ENCODE results near the gene ZGPAT.
"Not testable (repeated sequence)": the region's sequence is repeated elsewhere in the genome, so short reads cannot be mapped to it uniquely, and the experiment has no call there.

The ZGPAT gene

GRCh38 chr20:63707558-63708300 is at the start of gene ZGPAT, which contains the start of gene ARFRP1:
ZGPAT (plus strand) TSS chr20:63708039; CDS start chr20:63708581, 542 bp downstream.
ARFRP1 (minus strand) TSS chr20:63707976; CDS start chr20:63707091, 885 bp downstream.
- DNase-seq = peak; percentile 88

- peak; percentile 48 for DNase-seq
Measured at GRCh38 chr20:63658749-63659187, 49.1 kb upstream of the ZGPAT start.

DNA sequence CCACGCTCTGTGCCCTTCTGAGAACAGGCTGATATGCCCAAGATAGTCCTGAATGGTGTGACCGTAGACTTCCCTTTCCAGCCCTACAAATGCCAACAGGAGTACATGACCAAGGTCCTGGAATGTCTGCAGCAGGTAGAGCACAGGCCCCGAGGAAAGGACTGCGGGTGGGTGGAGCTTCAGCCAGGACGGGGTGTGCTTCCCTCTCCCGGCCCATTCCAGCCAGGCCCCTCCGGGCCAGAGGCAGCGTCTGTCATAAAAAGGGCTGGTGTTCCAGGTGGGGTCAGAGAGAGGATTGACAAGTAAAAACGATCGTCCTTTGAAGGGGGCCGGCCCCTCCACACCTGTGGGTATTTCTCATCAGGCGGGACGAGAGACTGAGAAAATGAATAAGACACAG is 48.5 kb upstream of the ZGPAT start:
- DNase-seq = no peak

DNA sequence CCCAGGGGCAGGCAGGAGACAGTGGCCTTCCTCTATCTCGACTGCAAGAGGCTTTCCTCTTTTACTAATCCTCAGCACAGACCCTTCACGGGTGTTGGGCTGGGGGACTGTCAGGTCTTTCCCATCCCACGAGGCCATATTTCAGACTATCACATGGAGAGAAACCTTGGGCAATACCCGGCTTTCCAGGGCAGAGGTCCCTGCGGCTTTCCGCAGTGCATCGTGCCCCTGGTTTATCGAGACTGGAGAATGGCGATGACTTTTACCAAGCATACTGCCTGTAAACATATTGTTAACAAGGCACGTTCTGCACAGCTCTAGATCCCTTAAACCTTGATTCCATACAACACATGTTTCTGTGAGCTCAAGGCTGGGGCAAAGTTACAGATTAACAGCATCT is 47.7 kb upstream of the ZGPAT start:
- not testable (repeated sequence) for DNase-seq

- DNase-seq = no peak
Measured at GRCh38 chr20:63660622-63661021, 47.2 kb upstream of the ZGPAT start.

DNA sequence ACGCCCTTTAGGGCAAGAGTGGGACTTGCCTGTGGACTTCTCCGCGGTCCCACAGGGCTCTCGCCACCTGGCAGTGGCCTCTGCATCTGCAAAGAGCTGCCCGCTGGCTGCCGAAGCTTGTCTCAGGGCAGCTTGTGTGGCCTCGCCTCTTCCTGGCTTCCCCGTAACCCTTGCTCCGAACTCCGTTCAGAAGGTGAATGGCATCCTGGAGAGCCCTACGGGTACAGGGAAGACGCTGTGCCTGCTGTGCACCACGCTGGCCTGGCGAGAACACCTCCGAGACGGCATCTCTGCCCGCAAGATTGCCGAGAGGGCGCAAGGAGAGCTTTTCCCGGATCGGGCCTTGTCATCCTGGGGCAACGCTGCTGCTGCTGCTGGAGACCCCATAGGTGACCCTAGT is 46.7 kb upstream of the ZGPAT start:
- DNase-seq = no peak

- DNase-seq = no peak
Measured at GRCh38 chr20:63661959-63662812, 45.7 kb upstream of the ZGPAT start.

DNA sequence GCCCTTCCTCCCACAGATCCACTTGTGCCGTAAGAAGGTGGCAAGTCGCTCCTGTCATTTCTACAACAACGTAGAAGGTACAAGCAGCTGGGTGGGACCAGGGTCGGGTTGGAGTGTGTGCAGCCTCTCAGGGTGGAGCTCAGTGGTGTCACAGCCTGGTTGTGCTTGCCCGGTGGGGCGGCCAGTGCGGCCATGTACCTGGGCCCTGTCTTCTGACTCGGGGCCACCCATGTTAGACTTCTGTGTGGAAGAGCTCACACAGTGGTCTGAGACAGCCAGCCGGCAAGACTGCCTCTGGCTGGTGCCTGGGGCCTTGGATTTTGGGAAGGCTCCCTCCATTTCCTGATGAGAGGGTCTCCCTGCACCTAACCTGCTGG is 45.0 kb upstream of the ZGPAT start:
- no peak for DNase-seq

DNA sequence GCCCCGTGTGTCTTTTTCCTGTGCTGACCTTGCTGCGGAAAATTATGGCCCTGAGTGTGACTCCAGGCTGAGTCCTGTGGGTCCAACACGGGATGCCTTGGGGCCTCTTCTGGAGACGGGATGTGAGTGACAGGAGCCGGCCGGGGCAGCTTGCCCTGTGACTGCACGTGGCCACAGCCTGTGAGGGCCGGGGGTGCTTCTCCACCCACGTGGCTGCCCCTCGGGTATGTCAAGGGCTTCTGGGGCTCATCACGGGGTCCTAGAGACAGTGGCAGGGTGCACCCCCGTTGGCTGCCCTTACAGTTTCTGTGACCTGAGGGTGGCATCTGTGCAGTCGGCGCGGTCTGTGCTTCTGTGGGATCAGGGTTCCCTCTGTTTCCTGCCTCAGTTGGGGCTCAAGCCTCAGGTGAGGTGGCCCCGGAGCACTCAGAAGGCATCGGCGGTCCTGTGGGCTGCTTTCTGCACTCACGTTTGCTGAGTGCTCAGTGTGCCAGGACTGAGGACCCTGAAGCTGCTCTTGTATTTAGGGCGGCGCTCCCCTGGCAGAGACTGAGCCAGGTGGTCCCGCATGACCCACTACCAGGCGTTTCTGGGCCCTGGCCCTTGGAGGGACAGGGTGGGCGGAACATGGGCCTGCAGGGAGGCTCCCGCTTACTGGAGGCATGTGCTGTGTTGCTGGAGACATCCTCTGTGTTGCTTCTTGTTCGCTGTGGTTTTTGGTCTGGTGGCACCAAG is 44.3 kb upstream of the ZGPAT start:
- DNase-seq = no peak

DNA sequence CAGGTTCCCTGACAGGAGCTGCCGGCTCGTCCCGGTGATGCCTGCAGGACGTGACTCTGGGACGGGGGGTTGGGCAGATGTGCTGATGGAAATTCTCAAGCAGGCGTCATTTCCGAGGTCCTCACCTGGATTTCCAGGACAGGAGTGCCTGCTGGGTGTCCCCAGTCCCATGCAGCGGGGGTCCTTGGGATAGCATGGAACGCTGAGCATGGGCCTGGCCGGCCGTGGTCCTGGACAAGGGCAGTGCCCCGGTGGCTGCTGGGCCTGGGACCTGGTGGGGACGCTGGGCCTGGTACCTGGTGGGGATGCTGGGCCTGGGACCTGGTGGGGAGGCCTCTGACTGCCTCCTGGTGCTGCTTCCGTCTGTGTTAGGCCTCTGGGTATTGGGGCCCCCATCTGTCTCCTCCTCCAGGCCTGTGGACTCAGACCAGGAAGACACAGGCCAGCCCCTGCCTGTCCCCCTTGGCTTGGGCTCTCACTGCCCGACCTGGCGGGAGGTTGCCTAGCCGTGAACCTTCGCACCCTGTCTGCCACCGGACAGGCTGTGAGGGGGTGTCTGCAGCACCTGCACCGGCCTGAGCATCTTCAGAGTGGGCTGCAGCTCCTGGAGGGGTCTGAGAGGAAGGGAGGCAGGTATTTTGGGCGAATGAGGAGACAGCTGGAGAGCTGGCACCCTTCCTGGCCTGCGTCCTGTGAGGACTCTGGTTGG is 43.5 kb upstream of the ZGPAT start:
- no peak for DNase-seq

GRCh38 chr20:63664861-63665594 is 42.8 kb upstream of the ZGPAT start:
- no peak for DNase-seq

- DNase-seq = no peak
Measured at GRCh38 chr20:63665708-63666107, 42.1 kb upstream of the ZGPAT start.

GRCh38 chr20:63667858-63668257 is 40.0 kb upstream of the ZGPAT start:
- no peak for DNase-seq

GRCh38 chr20:63668351-63668750 is 39.5 kb upstream of the ZGPAT start:
- DNase-seq = no peak

- not testable (repeated sequence) for DNase-seq
Measured at GRCh38 chr20:63671695-63672094, 36.1 kb upstream of the ZGPAT start.

DNA sequence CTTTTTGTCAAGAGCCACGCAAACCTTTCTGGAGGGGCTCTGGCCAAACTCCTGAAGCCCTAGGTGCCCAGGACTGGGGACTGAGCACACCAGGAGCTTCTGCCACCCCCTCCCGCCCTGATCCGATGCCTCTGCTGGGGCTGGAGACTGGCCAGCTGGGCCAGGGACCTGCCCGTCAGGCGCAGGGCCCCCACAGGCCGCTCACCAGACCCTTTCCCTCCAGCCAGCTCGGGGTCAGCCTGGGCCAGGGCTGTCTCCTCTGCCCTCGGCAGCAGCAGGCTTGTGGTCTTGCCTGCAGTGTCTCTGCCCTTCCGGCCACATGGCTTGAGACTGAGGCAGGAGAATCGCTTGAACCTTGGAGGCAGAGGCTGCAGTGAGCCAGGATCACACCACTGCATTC is 35.2 kb upstream of the ZGPAT start:
- DNase-seq = no peak

DNA sequence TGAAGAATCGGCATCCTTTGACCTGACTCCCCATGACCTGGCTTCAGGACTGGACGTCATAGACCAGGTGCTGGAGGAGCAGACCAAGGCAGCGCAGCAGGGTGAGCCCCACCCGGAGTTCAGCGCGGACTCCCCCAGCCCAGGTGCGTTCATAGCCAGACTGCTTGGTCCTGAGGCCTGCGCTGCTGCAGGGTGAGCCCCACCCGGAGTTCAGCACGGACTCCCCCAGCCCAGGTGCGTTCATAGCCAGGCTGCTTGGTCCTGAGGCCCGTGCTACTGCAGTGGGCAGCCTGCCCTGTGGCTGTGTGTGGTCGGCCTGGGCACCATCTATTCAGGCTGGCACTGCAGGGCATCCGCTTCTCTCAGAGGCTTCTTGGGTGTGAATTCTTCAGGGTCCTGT is 33.9 kb upstream of the ZGPAT start:
- no peak for DNase-seq

- no peak for DNase-seq
Measured at GRCh38 chr20:63675681-63676368, 32.0 kb upstream of the ZGPAT start.

GRCh38 chr20:63678071-63678470 is 29.8 kb upstream of the ZGPAT start:
- no peak for DNase-seq

DNA sequence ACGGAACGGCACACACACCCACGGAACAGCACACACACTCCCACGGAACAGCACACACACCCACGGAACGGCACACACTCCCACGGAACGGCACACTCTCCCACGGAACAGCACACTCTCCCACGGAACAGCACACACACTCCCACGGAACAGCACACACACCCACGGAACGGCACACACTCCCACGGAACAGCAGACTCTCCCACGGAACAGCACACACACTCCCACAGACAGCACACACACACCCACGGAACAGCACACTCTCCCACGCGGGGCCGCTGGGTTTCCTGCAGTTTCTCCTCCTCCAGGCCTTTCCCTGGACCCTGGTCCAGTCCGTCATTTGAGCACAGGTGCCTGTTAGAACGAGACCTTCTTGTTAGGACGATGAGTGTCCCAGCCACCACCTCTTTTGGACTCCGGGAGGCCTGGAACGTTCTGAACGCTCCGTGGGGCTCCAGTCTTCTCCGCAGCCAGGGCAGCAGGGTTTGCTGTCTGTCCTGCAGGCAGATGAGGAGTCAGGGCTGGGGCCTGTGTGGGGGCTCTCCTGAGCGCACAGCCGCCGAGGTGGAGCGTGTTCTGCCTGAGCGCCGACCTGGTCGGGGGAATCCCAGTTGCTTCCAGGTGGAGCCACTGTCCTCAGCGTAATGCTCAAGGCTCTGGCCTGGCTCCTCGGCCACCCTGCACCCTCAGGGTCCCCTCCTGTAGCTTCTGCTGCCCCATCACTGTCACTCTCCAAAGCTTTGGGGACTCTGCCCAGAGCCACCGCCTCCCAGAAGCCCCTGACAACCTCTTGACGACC is 29.0 kb upstream of the ZGPAT start:
- DNase-seq = no peak
